Subcutaneous adipose tissue (tissue), 4 donors: ENCODE data around the gene HDLBP. TPM values are rescaled to one million over a fixed set of nuclear protein-coding genes. Genes with fewer than 3 reads are reported as not detected.

Source experiments
- total RNA-seq, 4 donors: library from RNA; depleted of rRNA; stranded (reverse); fragments of >200 nt; gene quantifications; one replicate each; pipeline ENCODE4 v1.1.0, GENCODE V29; 2016
- TF ChIP-seq, protein P1 (sequence below): fragments of 450-650 bp; IDR thresholded peaks from one replicate; pipeline ENCODE4 v1.5.1; 2016; ENCODE audit warnings: low read depth, mild to moderate bottlenecking, control low read depth, antibody characterized with exemption, moderate library complexity

Gene HDLBP
- total RNA-seq, 4 donors from 2014 or later = 306 to 581 (median 503) TPM

DNA sequence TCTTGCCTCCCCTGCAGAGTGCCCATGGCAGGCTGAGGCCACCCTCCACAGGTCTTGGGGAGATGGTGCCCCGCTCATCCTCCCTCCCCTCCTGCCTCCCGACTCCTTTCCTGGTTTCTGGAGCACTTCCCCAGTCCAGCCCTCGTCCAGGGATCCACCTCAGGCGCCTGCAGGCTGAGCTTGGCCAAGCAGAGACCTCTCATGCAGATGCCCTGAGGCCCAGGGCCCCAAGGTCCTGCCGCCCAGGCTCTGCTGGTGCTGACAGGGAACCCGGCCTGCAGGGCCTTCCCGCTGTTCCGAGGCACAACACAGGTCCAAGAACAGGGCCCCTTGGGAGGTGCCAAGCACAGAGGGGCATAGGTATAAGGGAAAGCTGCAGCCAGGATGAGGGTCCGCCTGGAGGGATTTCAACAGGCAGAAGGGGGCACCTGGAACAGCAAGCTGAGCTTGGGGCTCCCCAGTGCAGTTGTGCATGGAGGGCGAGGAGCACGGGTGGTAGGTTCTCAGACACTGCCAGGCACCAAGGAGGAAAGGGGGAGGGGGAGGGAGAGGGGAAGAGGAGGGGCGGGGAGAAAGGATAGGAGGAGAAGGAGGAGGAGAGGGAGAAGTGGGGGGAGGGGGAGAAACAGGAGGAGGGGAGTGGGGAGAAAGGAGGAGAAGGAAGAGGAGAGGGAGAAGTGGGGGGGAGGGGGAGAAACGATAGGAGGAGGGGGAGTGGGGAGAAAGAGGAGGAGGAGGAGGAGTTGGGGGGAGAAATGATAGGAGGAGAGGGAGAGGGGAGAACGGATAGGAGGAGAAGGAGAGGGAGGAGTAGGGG lies 128.2 kb downstream of the HDLBP start:
- TF ChIP-seq, protein P1, sequence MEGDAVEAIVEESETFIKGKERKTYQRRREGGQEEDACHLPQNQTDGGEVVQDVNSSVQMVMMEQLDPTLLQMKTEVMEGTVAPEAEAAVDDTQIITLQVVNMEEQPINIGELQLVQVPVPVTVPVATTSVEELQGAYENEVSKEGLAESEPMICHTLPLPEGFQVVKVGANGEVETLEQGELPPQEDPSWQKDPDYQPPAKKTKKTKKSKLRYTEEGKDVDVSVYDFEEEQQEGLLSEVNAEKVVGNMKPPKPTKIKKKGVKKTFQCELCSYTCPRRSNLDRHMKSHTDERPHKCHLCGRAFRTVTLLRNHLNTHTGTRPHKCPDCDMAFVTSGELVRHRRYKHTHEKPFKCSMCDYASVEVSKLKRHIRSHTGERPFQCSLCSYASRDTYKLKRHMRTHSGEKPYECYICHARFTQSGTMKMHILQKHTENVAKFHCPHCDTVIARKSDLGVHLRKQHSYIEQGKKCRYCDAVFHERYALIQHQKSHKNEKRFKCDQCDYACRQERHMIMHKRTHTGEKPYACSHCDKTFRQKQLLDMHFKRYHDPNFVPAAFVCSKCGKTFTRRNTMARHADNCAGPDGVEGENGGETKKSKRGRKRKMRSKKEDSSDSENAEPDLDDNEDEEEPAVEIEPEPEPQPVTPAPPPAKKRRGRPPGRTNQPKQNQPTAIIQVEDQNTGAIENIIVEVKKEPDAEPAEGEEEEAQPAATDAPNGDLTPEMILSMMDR = no peak

DNA sequence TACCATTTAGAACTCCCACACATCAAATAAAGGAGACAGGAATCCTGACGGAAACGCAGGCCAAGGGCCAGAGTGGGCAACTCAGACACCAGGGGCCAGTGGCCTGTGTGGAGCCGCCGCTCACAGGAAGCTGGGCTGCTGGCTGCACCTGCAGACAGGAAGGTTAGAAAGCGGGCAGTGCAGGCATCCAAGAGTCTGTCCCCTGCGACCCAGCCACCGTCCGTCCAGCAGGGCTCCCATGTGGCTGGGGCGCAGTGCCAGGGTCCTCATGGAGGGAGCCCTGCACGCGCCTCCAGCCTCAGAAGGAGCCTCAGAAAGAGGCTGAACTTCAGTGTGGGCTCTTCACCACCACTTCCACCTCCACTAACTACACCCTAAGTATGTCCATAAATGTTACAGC lies 129.5 kb downstream of the HDLBP start:
- TF ChIP-seq, protein P1 = no peak

DNA sequence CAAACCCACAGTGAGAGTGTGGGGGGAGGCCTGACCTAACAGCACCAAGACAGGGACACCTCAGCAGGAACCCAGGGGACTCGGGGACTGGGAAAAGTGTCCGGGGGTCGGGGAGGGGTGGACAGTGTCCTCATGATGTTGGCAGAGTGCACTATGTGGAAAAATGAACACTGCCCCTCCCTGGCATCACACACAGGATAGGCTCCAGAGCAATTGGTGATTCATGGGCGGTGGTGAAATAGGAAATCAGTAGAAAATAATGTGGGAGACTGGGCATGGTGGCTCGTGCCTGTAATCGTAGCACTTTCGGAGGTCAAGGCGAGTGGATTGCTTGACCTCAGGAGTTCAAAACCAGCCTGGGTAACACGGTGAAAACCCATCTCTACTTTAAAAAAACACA lies 130.6 kb downstream of the HDLBP start:
- TF ChIP-seq, protein P1 = no peak

DNA sequence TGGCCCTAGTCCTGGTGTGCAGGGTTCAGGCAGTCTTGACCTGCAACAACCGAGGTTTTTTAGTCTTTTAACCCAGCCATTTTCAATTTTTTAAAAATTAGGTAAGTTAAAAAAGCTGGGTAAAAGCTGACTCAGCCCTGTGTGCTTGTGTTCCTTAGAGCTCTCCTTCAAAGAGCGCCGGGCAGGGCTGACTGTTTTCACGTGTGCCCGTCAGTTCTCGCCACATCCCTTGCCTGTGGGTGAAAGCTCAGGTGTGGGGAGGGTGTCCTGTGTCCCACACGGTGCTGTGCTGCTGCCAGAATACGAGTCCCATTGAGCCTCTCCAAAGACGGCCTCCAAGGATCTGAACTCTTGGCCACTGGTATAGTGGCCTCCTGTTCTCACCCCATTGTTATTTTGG lies 132.3 kb downstream of the HDLBP start:
- TF ChIP-seq, protein P1 = no peak

DNA sequence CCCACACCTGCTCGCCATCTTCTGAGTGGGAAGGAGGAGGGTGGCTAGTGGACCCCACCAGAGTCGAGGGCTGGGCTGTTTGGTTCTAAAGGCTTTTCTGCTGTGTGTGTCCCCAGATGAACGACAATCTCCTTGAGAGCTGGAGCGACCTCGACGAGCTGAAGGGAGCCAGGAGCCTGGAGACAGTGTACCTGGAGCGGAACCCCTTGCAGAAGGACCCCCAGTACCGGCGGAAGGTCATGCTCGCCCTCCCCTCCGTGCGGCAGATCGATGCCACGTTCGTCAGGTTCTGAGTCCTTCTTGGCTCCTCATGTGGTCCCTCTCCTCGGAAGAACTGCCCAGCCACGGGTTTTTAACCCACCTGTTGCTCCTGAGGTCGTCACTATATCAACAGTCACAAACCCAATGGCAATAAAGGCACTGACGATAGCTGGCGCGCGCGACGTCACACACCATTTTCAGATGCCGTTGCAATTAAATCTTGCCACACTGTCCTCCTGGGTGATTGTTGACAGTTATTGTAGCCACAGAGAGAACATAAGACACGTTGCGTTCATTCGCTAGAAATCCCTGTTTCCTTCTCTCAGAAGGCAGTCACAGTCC lies 132.8 kb downstream of the HDLBP start:
- TF ChIP-seq, protein P1 = no peak

DNA sequence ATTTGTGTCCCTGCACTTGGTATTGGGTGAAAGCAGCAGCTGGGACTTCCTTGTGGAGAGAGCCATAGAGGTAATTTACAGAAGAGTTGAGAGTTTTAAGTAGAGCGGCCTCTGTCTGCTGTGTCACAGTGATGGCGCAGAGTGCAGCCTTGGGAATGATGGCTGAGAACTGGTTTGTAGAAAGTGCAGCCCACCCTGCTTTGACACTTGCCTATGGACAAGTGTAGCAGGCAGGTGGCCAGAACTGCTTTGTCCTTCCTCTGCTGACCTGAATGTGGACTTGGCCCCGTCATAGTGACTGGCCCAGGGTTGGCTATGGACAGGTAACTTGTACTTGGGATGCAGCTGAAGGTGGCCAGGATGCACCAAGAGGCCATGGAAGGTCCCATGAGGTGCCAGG lies 133.3 kb downstream of the HDLBP start:
- TF ChIP-seq, protein P1 = no peak

DNA sequence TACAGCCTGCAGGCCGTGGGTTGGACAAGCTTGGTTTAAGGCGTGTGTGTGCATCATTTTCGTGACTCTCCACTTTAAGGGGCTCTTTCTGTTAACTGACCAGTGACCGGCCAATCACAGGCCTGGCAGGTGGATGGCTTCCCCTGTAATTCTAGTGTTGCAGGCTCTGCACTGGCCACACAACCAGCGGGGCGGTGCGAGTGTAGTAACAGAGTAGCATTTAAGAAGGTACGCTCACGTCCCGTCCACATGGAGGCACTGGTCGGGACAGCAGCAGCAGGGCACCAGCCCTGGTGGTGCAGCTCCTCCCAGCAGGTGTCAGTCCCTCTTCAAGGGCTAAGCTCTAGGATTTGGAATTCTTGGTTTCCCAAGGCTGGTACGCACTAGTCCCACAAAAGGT lies 135.0 kb downstream of the HDLBP start:
- TF ChIP-seq, protein P1 = no peak
